ENCODE measurements around the gene IL26. TPM values are rescaled to one million over a fixed set of nuclear protein-coding genes. Genes with fewer than 3 reads are reported as not detected.

IL26 gene
- total and polyA plus RNA-seq, 8 donors: not detected

- no peaks in the 10 kb centered on the region for H3K9me3 ChIP-seq
- no peaks in the 10 kb centered on the region for H3K27me3 ChIP-seq
- TF ChIP-seq POLR2AphosphoS5 (IDR thresholded peaks at IDR 0.05) (no peak), EP300 (IDR thresholded peaks at IDR 0.05) (no peak), CTCF (IDR thresholded peaks at IDR 0.05) (no peak), POLR2A (IDR thresholded peaks at IDR 0.05) (no peak)
- H3K27ac ChIP-seq: no peak overlapping the region
- H3K4me3 ChIP-seq: no peak overlapping the region
- WGBS, 5 donors: 57 to 89% (median 86%) methylated on average over 1 of the region's 1 CpG
- H3K4me1 ChIP-seq: no peaks in the 10 kb centered on the region
- DNase-seq: no peak
- intact Hi-C loops (cut with DNase I; ENCODE audit: low total_unique reads): no loop called here
- H3K36me3 ChIP-seq: no peaks in the 10 kb centered on the region
These were observed 56.3 kb downstream of the IL26 start for GRCh38 chr12:68169213-68169889.

GRCh38 chr12:68166317-68166831 lies 59.2 kb downstream of the IL26 start:
- Histone ChIP-seq H3K4me3 (no peak overlapping the region), H3K9me3 (no peaks in the 10 kb centered on the region), H3K4me1 (no peaks in the 10 kb centered on the region), H3K27ac (no peak overlapping the region), H3K27me3 (no peaks in the 10 kb centered on the region), H3K36me3 (no peaks in the 10 kb centered on the region)
- WGBS, 5 donors: 63 to 75% (median 64%) methylated on average over 5 of the region's 5 CpGs
- intact Hi-C loops (cut with DNase I; ENCODE audit: low total_unique reads): no loop called here
- TF ChIP-seq CTCF (IDR thresholded peaks at IDR 0.05) (no peak), EP300 (IDR thresholded peaks at IDR 0.05) (no peak), POLR2AphosphoS5 (IDR thresholded peaks at IDR 0.05) (no peak), POLR2A (IDR thresholded peaks at IDR 0.05) (no peak)
- DNase-seq: no peak

- no peaks in the 10 kb centered on the region for H3K36me3 ChIP-seq
- intact Hi-C loops (cut with DNase I; ENCODE audit: low total_unique reads): no loop called here
- DNase-seq: no peak
- H3K4me3 ChIP-seq: no peak overlapping the region
- no peaks in the 10 kb centered on the region for H3K4me1 ChIP-seq
- no peak overlapping the region for H3K27ac ChIP-seq
- no peaks in the 10 kb centered on the region for H3K27me3 ChIP-seq
- no peaks in the 10 kb centered on the region for H3K9me3 ChIP-seq
- WGBS, 5 donors: 82 to 91% (median 83%) methylated on average over 4 of the region's 4 CpGs
- TF ChIP-seq CTCF (IDR thresholded peaks at IDR 0.05) (no peak), EP300 (IDR thresholded peaks at IDR 0.05) (no peak), POLR2A (IDR thresholded peaks at IDR 0.05) (no peak), POLR2AphosphoS5 (IDR thresholded peaks at IDR 0.05) (no peak)
These were observed 62.0 kb downstream of the IL26 start for GRCh38 chr12:68163560-68164081.

- Histone ChIP-seq H3K4me3 (no peak overlapping the region), H3K27ac (no peak overlapping the region), H3K4me1 (no peaks in the 10 kb centered on the region), H3K9me3 (no peaks in the 10 kb centered on the region), H3K27me3 (no peaks in the 10 kb centered on the region), H3K36me3 (no peaks in the 10 kb centered on the region)
- TF ChIP-seq EP300 (IDR thresholded peaks at IDR 0.05): no peak
- no peak for TF ChIP-seq POLR2AphosphoS5 (IDR thresholded peaks at IDR 0.05)
- no peak for TF ChIP-seq CTCF (IDR thresholded peaks at IDR 0.05)
- TF ChIP-seq POLR2A (IDR thresholded peaks at IDR 0.05): no peak
- intact Hi-C loops (cut with DNase I; ENCODE audit: low total_unique reads): no loop called here
- DNase-seq: no peak
- 76 to 98% (median 93%) methylated on average over 2 of the region's 2 CpGs for WGBS, 5 donors
These were observed 63.2 kb downstream of the IL26 start for GRCh38 chr12:68162374-68162773.
